Mononuclear cell (primary cell): ENCODE measurements around the gene PROZ. TPM values are rescaled to one million over a fixed set of nuclear protein-coding genes. Genes with fewer than 3 reads are reported as not detected.
A peak's percentile ranks its signal among the peaks of the same experiment; 100 is the strongest.

Source experiments
- H3K27me3 ChIP-seq: 2 replicates; pipeline ENCODE4 v1.6.0; 2011; ENCODE audit warnings: low read length, control low read depth; ENCODE audit not compliant: insufficient read depth
- H3K4me1 ChIP-seq: 2 replicates; pipeline ENCODE4 v1.5.1; 2011; ENCODE audit warnings: mild to moderate bottlenecking, low read length, control low read depth; ENCODE audit not compliant: insufficient read depth
- H3K4me3 ChIP-seq: 2 replicates; pipeline ENCODE4 v1.5.1; 2011; ENCODE audit warnings: mild to moderate bottlenecking, low read length, moderate library complexity
- H3K9me3 ChIP-seq: 2 replicates; pipeline ENCODE4 v1.5.1; 2011; ENCODE audit warnings: low read depth, mild to moderate bottlenecking, control low read depth, low read length
- total RNA-seq: library from RNA; depleted of rRNA; stranded (reverse); fragments of >200 nt; gene quantifications from one replicate; pipeline ENCODE4 v1.2.3, GENCODE V29; 2012

Gene PROZ
- total RNA-seq, 1 donor = 0.10 TPM

DNA sequence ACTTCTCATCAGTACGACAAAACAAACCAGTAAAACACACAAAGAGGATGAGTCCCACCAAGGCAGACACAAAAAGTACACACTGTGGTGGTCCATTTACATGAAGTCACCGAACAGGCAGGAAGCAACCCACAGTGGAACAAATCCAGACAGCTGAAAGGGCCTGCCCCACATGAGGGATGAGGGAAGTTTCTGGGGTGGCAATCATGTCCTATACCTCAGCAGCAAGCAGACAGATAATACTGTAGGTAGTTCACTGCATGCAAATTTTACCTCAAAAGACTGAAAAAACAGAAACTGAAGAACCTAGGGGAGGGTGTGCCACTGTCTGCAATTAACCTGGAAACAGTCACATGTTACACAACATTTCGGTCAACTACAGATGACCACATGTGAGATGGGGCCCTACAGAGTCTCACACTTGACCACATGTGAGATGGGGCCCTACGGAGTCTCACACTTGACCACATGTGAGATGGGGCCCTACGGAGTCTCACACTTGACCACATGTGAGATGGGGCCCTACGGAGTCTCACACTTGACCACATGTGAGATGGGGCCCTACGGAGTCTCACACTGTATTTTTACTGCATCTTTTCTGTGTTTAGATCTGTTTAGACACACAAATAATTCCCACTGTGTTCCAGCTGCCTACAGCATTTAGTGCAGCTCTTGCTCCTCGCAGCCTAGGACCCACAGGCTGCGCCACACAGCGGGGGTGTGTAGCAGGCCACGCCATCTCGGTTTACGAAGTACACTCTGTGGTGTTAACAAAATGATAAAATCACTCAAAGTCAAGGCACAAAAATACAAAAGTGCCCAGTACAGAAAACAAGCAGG lies 27.8 kb downstream of the PROZ start:
- peaks cover 34% of the 10 kb centered on the region for H3K4me1 ChIP-seq

GRCh38 chr13:113187263-113187669 lies 28.8 kb downstream of the PROZ start:
- no peaks in the 10 kb centered on the region for H3K27me3 ChIP-seq

More for the DNA sequence above, 27.8 kb downstream of the PROZ start:
- Histone ChIP-seq H3K9me3 (no peaks in the 10 kb centered on the region), H3K27me3 (no peaks in the 10 kb centered on the region), H3K4me3 (no peak overlapping the region)

DNA sequence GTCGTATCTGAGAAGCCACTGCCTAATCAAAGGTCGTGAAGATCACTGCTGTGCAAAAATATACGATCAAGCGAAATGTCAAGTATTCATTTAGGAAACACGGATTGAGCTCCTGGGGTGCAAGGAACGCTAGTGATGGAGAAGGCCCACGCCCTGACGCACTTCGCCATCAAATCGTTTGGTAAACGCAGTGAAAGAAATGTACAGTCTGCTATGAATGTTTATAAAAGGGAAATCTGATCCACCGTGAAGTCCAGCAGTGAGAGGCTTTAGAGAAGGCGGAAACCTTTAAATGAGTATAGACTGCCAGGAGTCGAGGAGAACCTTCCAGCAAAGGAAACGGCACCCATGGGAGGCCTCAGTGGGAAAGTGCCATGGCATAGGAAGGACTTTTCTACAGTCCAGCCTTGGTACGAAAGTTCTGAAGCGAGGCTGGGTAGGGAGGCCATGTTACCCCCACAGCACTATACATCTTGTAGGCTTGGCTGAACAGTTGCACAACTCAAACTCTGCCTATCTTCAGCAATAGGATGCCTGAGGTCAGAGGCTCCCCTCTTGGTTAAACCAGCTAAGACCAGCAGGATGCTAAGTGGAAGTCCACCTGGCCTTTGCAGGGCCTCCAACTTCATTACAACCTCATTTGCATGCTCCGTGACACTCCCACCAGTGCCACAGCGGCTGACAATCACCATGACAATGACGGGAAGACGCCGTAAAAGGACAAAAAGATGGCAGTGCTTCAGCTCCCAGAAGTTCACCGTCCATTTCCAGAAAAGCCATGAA lies 29.6 kb downstream of the PROZ start:
- Histone ChIP-seq H3K4me1 (peaks cover 28% of the 10 kb centered on the region), H3K27me3 (no peaks in the 10 kb centered on the region), H3K9me3 (no peaks in the 10 kb centered on the region), H3K4me3 (no peak overlapping the region)

More at GRCh38 chr13:113187263-113187669, 28.8 kb downstream of the PROZ start:
- H3K9me3 ChIP-seq = no peaks in the 10 kb centered on the region
- peaks cover 29% of the 10 kb centered on the region for H3K4me1 ChIP-seq
- H3K4me3 ChIP-seq = no peak overlapping the region

GRCh38 chr13:113190181-113190580 lies 31.7 kb downstream of the PROZ start:
- peaks cover 22% of the 10 kb centered on the region for H3K4me1 ChIP-seq
- H3K4me3 ChIP-seq = no peak overlapping the region
- H3K27me3 ChIP-seq = no peaks in the 10 kb centered on the region
- H3K9me3 ChIP-seq = no peaks in the 10 kb centered on the region

GRCh38 chr13:113192279-113192678 lies 33.8 kb downstream of the PROZ start:
- no peak overlapping the region for H3K4me3 ChIP-seq
- H3K27me3 ChIP-seq = no peaks in the 10 kb centered on the region
- peaks cover 6% of the 10 kb centered on the region for H3K4me1 ChIP-seq
- no peaks in the 10 kb centered on the region for H3K9me3 ChIP-seq

- no peak overlapping the region for H3K4me3 ChIP-seq
- H3K4me1 ChIP-seq = peaks cover 2% of the 10 kb centered on the region
- H3K27me3 ChIP-seq = no peaks in the 10 kb centered on the region
- no peaks in the 10 kb centered on the region for H3K9me3 ChIP-seq
These were observed 34.5 kb downstream of the PROZ start for GRCh38 chr13:113192902-113193301.

DNA sequence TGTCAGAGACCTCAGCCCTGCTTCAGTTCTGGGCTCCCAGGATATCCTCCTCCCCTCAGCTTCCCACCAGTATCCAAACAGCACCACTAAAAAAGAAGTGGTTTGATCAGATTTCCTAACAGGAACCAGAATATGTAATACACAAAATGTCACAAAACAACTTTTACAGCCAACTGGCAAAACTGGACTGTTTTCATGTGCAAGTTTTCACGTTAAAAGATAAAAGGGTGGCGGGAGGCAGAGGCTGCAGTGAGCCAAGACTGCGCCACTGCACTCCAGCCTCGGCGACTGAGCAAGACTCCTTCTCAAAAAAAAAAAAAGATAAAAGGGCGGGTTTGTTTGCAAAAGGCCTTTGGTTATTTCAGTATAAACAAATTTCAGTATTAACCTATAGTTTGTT lies 36.9 kb downstream of the PROZ start:
- Histone ChIP-seq H3K4me1 (no peaks in the 10 kb centered on the region), H3K9me3 (no peaks in the 10 kb centered on the region), H3K27me3 (no peaks in the 10 kb centered on the region), H3K4me3 (no peak overlapping the region)

DNA sequence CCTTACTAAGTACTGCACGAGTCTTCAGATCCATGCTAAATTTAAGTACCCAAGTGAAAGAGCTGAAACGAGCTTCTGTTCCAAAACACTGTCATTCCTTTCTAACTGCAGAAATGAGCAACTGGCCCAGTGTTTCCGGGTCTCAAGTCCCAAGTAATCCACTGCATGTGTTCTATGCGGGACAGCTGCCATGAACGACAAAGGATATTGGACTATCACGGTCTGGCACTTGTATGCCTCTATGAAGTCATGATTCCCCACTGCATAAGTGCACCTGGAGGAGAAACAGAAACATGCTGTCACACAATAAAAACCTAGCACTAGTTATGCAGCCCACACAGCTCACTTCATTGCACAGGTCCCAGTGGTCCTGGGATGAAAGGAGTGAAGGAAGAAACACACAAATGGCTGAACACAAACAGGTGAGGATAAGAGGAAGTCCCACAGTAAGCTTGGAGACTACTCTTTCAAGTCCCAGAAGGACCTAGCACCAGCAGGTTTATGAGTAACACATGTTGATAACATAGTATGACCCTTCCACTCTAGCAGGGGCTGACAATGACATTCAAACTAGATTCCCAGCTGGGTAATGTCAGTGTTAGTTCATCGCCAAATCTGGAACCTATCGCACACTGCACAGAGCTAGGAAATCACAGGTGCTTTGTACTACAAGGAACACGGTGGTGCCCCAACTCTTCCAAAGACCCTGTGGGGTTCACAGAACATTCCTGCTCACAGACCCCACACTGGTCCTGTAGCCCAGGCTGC lies 38.7 kb downstream of the PROZ start:
- no peaks in the 10 kb centered on the region for H3K4me1 ChIP-seq

GRCh38 chr13:113201815-113202214 lies 43.4 kb downstream of the PROZ start:
- Histone ChIP-seq H3K4me1 (peaks cover 8% of the 10 kb centered on the region), H3K27me3 (no peaks in the 10 kb centered on the region), H3K4me3 (no peak overlapping the region), H3K9me3 (no peaks in the 10 kb centered on the region)

More for the DNA sequence above, 38.7 kb downstream of the PROZ start:
- H3K4me3 ChIP-seq = no peak overlapping the region
- H3K9me3 ChIP-seq = no peaks in the 10 kb centered on the region
- no peaks in the 10 kb centered on the region for H3K27me3 ChIP-seq

GRCh38 chr13:113202912-113203311 lies 44.5 kb downstream of the PROZ start:
- H3K27me3 ChIP-seq = no peaks in the 10 kb centered on the region
- no peaks in the 10 kb centered on the region for H3K9me3 ChIP-seq
- H3K4me3 ChIP-seq = no peak overlapping the region
- peaks cover 15% of the 10 kb centered on the region for H3K4me1 ChIP-seq

GRCh38 chr13:113203507-113204377 lies 45.3 kb downstream of the PROZ start:
- H3K27me3 ChIP-seq = no peaks in the 10 kb centered on the region
- peaks cover 18% of the 10 kb centered on the region for H3K4me1 ChIP-seq
- H3K4me3 ChIP-seq = no peak overlapping the region
- no peaks in the 10 kb centered on the region for H3K9me3 ChIP-seq

- Histone ChIP-seq H3K27me3 (no peaks in the 10 kb centered on the region), H3K4me1 (peaks cover 18% of the 10 kb centered on the region), H3K9me3 (no peaks in the 10 kb centered on the region), H3K4me3 (no peak overlapping the region)
These were observed 45.9 kb downstream of the PROZ start for GRCh38 chr13:113204378-113204734.

GRCh38 chr13:113205428-113205931 lies 47.0 kb downstream of the PROZ start:
- no peaks in the 10 kb centered on the region for H3K9me3 ChIP-seq
- H3K4me3 ChIP-seq = no peak overlapping the region
- H3K4me1 ChIP-seq = peaks cover 23% of the 10 kb centered on the region
- no peaks in the 10 kb centered on the region for H3K27me3 ChIP-seq

DNA sequence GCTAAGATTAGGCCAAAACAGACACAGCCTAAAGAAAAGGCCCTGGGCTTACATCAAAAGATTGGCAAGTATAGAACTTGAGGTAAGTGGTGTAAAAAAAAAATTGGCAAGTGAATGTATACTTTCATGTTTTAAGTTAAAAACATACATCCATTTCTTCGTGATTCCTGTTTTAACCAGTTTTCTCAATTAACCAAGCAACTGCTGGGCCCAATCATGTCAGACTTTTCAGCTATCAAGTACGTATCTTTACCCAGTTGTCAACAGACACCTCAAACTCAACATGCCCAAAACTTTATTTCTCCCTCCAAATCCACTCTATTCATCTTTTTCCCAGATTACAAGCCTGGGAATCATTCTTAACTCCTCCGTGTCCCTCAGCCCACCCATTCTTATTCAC lies 49.0 kb downstream of the PROZ start:
- peaks cover 32% of the 10 kb centered on the region for H3K4me1 ChIP-seq
- no peaks in the 10 kb centered on the region for H3K9me3 ChIP-seq
- H3K27me3 ChIP-seq = no peaks in the 10 kb centered on the region
- H3K4me3 ChIP-seq = peak overlapping the region; percentile 84
